DMS114 treated with DMSO at 0.1 percent for 48 hours (cell line): ENCODE data around the gene GALNT15.

Source experiments
- DNase-seq: peaks from one replicate; lab custom pipeline; 2025; ENCODE audit not compliant: unreplicated experiment; lab: John Stamatoyannopoulos, UW

Gene GALNT15

DNA sequence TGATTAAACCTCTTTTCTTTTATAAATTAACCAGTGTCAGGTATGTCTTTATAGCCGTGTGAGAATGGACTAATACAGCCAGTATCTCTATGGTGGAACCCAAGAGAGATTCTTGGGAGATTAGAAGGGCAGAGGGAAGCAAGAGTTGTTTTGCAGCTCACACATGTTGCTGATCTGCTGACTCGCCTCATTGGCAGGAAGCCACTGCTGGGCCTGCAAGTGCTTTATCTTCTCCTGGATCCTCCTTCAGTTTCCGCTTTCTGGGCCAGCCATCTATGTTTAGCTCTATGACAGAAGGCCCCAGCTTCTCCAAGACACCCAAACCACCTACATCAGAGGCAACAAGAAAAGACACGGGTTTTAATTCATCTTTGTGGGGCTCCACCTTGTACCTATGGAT lies 23.4 kb upstream of the GALNT15 start:
- no peak for DNase-seq

DNA sequence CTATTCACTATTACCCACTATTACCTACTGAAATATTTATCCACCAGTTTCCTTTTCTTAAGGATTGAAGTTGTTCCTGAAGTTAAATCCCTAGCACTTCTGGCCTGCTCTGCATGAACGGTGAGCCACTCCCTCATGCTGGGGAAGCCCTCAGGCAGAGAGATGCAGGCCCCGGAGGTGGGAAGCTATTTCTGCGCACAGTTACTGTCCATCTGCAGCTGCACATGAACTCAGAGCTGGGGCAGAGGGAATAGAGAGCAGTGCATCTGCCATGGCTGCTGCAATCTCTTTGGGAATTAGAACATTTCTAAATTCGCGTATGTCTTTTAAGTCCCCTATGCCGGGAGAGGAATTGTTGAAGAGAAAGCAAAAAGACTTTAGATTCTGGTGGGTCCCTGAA lies 6.3 kb upstream of the GALNT15 start:
- DNase-seq, result no peak

DNA sequence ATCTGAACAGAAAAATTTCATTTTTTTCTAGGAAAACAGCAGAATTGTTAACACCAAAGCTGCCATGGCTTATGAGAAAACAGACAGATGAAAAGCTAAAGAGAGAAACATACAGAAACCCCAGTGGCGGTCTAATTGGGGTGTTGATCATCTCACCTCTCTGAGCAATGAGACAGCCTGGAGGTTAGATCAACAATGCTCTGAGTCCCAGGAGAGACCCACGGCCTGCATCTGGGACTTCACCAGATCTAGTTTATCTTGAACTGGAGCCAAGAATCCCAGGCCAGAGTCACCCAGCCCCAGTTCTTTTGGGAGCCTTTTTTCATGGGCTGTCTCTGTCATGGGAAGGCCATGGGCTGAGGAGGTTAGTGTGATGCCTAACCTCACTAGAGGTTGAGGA lies 3.5 kb upstream of the GALNT15 start:
- DNase-seq, result no peak

DNA sequence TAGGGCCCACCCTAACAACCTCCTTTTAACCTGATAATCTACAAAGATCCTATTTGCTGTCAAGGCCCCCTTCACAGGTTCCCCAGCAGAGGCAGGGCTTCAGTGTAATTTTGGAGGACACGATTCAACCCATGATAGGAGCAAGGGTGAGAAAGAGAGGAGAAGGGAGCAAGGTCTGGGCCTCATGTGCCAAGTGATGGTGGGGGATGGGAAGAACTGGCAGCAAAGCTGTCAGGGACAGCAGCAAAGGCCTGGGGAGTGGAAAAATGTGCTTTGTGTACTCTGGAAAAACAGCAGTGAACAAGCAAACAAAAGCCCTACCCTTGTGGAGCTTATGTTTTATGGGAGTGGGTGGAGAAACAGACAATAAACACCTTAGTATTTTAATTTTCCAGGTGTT lies 2.7 kb upstream of the GALNT15 start:
- no peak for DNase-seq

DNA sequence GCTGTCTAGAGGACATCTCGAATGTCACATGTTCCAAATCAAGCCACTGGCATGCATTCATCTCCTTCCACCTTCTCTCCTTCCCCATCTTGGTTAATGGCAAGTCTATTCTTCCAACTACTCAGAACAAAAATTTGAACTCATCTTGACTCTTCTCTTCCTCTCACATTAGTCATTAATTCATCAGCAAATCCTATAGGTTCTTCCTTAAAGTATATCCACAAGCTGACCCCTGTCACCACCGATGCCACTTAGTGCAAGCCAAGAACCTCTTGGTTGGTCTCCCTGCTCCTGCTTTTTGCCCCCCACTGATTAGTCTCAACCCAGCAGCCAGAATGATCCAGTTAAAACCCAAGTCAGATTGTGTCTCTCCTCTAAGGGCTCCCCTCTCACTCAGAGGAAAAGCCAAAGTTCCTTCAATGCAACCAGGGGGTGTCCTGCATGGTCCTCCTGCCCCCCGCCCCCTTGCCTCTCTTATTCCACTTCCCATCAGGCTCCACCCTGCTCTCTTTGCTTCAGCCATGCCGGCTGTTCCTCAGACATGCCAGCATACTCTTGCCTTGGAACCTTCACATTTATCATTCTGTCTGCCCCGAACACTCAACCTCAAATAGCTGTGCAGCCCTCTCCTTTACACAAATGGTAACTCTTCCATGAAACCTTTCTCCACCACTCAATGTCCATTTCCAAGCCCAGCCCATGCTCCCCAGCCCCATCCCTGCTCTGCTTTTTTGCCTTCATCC lies 1.0 kb upstream of the GALNT15 start:
- DNase-seq, result no peak

DNA sequence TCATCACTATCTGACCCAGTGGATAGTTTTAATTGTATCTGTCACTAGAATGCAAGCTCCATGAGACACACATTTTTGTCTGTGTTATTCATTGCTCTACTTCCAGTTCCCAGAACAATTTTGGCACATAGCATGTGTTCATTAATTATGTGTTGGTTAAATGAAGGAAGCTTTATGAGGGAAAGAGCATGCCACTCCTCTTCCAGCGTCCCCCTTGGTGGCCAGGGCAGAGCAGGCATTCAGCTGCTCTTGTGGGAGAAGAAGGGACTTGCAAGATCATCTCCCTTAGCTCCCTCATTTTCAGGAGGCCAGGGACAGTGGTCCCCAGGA lies 489 bp upstream of the GALNT15 start:
- DNase-seq, result no peak

DNA sequence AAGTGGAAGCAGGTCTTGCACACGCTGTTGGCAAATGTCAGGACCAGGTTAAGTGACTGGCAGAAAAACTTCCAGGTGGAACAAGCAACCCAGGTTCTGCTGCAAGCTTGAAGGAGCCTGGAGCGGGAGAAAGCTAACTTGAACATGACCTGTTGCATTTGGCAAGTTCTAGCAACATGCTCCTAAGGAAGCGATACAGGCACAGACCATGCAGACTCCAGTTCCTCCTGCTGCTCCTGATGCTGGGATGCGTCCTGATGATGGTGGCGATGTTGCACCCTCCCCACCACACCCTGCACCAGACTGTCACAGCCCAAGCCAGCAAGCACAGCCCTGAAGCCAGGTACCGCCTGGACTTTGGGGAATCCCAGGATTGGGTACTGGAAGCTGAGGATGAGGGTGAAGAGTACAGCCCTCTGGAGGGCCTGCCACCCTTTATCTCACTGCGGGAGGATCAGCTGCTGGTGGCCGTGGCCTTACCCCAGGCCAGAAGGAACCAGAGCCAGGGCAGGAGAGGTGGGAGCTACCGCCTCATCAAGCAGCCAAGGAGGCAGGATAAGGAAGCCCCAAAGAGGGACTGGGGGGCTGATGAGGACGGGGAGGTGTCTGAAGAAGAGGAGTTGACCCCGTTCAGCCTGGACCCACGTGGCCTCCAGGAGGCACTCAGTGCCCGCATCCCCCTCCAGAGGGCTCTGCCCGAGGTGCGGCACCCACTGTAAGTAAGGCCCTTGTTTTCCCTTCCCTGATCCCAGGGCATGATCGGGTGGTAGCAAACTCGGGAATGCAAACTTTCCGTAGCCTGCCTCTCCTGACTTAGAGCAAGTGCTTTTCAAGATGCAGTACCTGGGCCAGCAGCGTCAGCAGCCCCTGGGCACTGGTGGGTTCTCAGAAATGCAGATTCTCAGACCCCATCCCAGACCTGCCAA lies 759 bp downstream of the GALNT15 start:
- DNase-seq, result no peak

DNA sequence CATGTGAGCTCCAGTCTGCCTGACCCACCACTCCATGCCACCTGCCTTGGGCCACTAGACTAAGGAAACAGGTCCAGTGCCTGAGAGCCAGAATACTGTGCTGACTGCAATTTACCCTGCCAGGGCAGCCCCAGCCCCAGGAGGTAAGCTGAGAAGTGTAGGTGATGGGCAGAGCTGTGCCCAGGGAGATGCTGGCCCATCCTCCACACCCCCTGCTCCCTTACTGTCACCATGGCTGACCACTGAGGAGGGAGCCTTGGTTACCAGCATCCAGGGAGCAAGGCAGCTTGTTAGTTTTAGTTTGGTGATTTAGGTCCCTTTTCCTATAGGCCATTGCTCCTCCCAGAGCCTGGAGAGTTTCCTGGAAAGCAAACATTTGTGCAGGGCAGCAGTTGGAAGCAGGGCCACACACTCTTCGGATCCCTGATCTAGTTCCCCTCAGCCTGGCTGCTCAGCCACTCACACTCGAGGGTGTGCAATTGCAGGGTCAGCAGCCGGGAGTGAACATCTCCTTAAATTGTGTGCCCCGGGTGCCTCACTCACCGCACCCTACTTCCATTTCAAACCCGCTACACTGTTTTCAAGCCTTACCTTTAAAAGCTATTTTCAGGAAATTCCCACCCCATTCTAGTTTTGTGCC lies 2.0 kb downstream of the GALNT15 start:
- no peak for DNase-seq

DNA sequence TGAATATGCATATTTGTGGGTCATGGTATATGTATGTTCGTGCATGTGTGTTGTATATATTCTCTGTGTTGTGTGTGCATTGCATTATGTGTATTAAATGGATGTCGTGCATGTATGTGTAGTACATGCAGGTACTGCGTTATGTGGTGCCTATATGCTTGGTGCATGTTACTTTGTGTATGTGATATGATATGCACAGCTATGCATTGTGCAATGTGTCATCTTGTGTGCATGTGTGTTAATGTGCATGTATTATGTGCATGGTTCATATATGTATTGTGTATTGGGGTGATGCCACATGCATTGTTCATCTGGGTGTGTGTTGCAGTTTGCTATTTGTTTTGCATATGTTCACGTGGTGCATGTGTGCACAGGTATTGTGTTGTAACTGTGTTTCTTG lies 2.9 kb downstream of the GALNT15 start:
- no peak for DNase-seq

DNA sequence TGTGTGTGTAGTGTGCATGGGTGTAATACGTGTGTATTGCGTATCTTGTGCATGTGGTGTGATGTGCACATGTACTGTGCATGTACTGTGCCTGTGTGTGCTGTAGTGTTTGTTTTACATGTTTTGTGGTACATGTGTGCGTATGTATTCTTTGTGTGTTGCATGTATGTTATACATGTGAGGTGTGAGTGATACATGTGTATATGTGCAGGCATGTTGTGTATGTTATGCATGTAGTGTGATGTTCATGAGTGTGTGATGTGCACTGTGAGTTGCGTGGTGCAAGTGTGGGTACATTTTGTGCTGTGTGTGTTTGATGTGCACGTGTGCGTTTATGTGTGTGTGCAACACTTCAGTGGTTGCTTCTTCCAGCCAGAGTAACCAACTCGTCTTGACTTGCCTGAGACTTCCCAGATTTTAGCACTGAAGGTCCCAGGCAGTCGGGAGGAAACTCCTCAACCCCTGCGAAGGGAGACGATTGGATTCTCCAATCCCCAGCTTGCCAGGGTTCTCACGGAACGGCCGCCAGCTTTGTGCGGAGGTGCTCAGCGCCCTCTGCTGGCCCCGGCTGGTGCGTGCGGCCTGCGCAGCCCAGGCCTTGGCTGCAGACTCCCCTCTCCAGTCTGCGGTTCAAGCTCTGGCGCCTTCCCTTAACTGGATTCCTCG lies 3.6 kb downstream of the GALNT15 start:
- no peak for DNase-seq

DNA sequence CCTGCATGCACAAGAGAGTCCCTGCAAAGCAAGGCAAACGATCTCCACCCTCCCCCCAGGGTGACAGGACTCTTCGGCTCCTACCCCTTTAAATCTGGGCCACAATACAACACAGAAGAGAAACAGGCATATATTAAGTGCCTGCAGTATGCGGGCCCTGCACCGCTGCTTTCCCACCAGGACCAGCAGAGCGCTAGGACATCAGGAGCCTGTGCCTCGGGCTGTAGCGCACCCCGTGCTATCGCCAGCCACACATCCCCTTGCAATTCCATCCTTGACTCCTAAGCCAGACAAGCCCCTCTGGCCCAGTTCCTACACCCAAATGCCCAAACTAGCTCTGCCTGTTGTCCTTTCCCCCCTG lies 4.1 kb downstream of the GALNT15 start:
- DNase-seq, result no peak

DNA sequence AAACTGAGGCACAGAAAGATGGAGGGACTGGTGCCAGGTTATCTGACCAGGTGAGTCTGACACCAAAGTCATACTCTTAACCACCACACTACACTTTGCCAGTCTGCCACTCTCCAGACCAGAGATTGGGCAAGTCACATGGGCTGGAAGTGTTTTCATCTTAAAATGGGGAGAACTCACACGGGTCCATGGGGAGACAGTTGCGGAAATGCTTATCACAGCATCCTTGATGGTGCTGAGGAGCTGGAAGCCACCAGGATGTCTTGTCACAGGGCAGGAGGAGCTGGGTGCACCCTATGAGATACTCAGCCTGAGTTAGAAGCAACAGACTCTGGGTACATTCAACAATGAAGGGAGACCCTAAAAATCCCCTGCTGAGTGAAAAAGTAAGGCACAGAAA lies 4.8 kb downstream of the GALNT15 start:
- no peak for DNase-seq

DNA sequence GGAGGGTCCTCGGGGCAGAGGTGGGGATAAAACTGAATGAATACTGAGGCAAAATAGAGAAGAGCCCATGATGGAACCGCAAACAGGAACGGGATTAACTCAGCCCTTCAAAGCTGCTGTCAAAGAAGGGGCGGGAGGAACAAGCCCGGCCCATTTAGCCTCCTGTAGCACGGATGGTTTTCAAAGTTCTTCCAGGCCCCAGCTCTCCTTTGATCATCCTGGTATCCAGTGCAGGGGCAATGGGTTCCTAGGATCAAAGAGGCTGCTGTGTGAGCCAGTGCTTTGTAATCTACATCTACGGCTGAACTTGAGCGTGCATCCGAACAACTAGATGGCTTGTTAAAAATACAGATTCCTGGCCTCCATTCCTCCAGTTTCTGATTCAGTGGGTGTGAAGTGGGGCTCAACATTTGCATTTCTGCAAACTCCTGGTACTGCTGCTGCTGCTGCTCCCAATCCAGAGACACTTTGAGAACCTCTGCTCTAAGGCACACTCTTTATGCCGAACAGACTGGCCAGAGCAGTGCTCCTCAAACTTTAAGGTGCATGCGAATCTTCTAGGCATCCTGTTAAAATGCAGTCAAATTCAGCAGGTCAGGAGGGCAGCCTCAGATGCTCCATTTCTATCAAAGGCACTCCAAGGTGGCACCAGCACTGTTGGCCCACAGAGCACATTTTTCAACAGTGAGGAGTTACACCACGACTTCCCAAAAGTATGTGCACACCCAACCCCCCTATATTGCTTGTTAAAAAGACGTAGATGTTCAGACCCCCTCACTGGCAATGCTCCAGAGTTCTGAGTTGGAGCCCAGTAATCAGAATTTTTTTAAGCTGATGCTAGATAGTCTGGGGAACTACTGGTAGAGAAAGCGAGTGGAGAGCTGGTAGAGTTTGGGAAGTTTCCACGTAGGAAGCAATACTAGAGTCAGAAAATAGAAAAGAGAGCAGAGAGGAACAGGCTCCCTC lies 5.6 kb downstream of the GALNT15 start:
- no peak for DNase-seq

DNA sequence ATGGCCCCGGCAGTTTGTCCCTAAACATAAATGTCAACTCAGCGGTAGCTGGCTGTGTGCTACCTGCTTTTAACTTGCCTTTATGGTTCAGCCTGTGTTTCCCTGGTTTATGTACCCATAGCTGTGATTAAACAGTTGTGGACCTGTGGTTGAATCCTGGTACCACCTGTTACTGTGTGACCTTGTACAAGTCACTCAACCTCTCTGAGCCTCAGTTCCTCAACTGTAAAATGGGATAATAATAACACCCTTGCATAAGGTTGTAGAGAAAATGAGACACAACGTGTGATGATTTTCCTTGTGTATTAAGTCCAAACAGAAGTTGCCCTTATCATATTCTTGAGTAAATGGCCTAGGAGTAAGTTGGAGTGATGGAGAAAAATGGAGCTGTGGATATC lies 6.3 kb downstream of the GALNT15 start:
- DNase-seq, result no peak

DNA sequence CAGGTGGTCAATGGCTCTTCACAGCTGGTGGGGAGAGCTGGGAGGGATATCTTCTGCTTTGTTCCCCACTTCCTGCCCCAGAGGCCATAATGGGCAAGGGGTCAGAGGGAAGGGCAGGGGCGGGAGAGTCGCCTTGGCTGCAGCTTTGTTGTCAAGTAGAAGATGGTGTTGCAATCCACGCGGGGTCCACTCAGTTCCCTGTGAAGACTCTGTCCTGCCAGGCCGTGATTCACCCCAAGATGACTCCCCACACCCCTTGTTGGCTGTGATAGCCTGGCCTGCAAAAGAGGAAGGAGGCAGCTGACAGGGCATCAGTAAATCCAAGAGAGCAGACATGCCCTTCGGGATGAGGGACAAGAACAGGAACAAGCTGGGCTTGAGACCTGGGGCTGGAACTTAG lies 6.9 kb downstream of the GALNT15 start:
- no peak for DNase-seq

DNA sequence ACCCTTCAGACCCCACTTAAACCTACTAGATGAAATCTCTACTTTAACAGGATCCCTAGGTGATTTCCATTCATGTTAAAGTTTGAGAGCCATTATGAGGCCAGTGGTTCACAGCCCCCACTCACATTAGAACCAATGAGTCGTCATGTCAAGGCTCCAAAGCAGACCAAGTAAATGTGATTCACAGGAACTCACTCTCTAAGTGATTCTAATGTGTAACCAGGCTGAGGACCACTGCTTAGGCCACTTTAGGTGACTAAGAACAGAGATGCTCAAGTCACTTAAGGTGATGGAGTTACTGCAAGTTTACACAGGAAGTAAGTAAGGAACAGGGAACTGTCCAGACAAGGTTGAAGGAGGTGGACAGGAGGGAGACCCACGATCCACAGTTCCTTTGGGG lies 7.7 kb downstream of the GALNT15 start:
- no peak for DNase-seq

DNA sequence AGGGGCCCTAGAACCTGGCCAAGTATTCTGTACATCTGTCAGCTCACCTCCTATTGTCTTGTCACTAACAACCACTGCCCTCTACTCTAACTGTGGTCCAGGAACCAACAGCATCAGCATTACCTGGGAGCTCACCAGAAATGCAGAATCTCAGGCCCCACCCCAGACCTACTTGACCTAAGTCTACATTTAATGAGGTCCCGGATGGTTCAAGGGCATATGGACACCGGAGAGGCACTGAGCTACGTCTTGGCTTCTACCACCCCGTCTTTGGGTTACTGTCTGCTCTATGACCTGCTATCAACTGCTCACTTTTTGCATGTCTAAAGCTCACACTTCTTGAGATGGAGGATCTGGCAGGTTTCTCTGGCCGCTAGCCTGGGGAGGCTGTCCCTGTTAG lies 8.1 kb downstream of the GALNT15 start:
- no peak for DNase-seq

DNA sequence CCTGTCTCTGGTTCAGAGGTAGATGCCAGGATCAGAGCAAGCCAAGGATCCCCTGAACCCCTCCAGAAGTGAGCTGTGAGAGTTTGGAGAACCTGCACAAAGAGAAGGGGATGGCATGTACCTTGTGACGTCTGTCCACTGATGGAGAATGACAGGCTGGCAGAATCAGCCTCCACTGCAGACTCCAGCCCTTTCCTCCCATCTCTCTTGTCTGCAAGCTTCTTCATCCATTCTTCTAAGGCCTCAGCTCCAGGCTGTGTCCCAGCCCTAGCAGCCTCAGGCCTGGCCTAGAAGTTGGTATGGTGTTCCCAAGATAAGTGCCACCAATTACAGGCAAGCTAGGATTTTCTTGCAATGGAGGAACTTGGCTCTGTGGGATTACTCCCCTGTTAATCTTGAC lies 8.6 kb downstream of the GALNT15 start:
- no peak for DNase-seq

DNA sequence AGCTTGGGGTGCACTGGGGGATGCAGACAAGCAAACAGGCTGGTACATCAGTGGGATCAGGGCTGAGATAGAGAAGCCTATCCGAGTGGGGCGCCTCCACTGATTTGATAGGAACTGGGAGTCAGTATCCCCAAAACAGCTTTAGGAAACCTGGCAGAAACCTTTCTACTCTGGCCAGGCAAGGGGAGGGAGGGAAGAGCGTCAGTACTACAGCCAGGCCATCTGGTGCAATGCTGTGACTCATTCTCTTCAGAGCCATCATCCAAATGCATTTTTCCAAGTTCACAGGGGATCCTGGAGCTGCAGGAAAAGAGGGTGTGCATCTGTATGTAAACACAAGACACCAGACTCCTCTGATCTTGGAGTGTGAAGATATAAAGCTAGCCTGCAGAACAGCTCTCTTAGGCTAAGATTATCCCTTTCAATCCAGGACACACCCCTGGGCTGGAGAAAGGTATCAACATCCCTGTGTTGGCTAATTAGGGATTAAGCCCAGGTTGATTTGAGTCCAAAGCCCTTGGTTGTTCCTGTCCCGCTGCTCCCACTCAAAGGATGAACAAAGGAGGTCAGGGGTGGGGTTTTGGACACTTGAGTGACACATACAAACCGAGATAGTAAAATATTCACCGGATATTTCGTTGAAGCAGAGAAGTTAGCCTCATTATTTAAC lies 9.3 kb downstream of the GALNT15 start:
- DNase-seq, result no peak

DNA sequence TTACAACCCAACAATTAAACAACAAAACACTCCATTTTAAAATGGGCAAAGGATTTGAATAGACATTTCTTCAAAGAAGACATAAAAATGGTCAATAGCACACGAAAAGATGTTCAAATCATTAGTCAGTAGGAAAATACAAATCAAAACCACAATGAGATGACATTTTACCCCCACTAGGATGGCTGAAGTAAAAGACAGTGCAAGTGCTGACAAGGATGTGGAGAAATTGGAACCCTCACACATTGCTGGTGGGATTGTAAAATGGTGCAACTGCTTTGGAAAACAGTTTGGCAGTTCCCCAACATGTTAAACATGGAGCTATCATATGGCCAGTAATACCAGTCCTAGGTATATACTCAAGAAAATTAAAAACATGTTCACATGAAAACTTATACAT lies 11.6 kb downstream of the GALNT15 start:
- DNase-seq, result no peak
